ENCODE results near the gene MISP3.

The MISP3 gene

GRCh38 chr19:14054099-14054498 is 18.5 kb upstream of the MISP3 start:
- no peak for FAIRE-seq

GRCh38 chr19:14054721-14055120 is 17.9 kb upstream of the MISP3 start:
- FAIRE-seq, result no peak

- FAIRE-seq, result no peak
Measured at GRCh38 chr19:14055396-14055795, 17.2 kb upstream of the MISP3 start.

- FAIRE-seq, result no peak
Measured at GRCh38 chr19:14056069-14056666, 16.4 kb upstream of the MISP3 start.

DNA sequence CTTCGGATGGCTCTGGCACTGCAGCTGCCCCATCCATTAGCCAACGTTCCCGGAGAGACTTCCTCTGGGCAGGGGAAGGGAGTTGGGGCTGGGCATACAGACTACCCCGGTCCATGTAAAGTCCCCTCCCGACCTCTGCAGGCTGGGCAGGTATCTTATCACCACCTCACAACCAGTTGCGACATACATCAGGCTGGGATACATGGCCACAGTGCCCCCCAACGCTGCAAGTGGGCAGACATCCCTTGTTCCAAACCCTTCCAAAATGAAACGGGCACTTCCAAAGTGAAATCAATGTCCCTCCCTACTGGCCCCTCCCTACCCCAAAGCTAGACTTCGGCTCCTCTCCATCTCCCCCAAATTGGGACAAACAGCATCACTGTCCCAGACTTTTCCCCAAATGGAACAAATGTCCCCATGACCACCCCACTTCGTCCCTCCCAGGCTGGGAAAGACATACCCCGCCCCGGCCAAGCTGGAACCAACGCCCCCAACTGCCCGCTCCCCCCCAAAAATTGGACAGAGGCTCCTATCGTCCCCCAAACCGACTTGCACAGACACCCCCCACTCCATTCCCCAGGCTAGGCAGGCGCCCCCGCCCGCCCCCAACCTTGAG is 15.7 kb upstream of the MISP3 start:
- no peak for FAIRE-seq

GRCh38 chr19:14058182-14059092 is 14.1 kb upstream of the MISP3 start:
- no peak for FAIRE-seq

DNA sequence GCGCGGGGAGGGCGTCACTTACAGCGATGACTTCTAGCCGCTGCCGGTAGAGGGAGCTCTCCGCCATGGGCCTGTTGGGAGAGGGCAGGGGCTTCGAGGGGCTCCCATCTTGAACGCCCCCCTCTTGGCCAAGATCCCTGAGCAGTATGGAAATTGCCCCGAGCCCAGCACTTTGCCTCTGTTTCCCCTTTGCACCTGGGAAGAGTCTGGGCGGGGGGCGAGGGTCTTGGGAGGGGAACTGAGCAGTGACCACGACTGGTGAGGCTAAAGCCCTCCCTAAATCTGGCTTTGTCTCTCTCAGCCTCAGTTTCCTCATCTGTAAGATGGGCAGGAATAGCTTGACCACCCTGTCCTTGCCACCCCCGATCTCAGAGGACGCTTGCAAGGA is 13.5 kb upstream of the MISP3 start:
- FAIRE-seq, result no peak

DNA sequence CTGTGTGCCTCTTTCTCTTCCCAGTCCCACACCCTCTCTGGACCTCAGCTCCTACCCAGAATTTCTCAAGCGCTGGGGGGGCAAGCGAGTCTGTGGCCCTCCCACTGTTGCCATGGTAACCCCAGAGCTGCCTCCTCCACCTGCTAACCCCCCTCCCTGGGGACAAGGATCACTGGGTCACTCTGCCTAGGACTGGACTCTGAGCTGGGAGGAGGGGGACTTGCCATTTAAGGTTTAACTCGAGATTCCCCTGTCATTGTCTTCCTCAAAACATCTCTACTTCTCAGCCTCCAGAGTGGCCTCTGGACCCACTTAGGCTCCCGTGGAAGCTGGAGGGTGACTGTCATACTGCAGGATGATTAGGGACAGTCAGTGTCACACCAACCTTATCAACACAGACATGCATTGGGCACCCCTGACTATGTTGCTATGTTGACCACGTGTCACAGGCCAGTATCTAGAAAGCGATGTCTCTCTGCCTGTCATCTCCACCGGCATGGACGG is 12.9 kb upstream of the MISP3 start:
- FAIRE-seq, result no peak

DNA sequence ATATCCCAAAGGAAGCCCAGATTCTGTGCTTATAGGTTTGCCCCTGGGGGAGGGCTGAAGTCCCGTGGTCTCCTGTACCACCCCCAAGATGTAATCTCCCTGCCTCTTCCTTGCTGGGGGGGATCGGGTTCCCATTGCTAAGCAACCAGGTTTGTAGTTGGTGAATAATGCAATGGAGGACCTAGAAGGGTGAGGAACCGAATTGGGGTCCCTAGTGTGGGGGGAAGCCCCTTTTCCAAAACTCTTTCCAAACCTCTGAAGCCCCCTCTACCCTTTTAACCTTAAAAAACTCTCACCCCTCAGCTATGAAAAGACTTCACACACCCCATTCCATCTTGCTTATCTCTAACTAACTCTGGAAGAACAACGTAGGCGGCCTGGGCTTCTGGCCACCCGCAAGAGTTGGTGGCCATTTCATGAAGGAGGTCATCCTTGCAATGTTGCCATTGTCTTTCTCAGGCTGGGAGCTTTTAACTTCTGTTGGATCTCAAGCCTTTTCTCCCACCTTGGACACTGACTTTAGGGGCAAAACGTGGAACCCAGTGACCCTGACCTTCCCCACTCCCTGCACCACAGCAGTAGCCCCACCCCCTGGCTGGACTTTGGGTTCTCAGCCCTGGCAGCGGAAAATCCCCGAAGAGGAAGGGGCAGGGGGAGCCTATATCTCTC is 11.4 kb upstream of the MISP3 start:
- FAIRE-seq, result no peak

DNA sequence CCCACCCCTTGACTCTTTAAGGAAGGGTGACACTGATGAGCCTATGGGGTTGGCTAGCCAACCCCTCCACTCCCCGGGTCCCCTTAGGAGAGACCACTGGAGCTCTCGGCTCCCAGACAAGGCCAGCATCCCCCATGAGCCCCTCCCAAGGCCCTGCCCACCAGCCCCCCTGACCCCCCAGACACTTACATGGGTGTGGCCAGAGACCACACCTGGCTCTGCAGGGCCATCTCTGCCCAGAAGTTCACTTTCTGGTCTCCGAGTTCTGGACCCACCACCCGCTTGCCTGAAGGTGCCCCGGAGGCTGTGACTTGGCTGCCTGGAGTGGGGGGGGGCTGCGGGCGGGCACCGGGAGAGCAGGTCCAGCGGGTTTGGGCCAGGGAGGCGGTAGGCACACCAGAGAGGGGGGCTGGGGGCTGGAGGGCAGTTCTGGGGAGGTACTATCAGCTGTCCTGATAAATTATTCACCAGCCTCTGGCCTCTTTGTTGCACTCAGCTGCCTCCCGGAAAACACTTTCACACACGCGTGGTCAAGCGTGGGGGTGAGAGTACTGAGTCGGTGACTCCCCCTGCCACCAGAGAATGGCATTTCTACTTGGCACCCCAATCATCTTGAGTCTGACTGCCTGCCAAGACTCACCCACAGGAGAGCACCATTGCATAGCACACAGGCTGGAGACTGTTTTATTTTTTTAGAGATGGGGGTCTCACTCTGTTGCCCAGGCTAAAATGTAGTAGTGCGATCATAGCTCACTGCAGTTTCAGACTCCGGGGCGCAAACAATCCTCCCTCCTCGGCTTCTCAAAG is 10.6 kb upstream of the MISP3 start, which contains the start of gene PALM3:
Gene PALM3, minus strand, starts transcription at position 326 of the 807 bp plus-strand sequence. Its CDS starts 96 bp downstream, at position 230.
- no peak for FAIRE-seq

GRCh38 chr19:14062558-14062855 is 10.1 kb upstream of the MISP3 start:
- FAIRE-seq, result no peak

DNA sequence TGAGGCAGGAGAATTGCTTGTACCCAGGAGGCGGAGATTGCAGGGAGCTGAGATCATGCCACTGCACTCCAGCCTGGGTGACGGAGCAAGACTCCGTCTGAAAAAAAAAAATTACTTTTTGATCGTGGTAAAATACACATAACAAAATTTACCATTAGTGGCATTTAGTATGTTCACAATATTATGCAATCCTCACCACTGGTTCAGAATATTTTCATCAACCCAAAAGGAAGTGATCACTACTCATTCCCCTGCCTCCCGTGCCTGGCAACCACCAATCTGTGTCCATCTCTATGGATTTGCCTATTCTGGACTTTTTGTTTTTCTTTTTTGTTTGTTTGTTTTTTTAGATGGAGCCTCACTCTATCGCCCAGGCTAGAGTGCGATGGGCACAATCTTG is 9.5 kb upstream of the MISP3 start:
- FAIRE-seq, result no peak

GRCh38 chr19:14066134-14066533 is 6.5 kb upstream of the MISP3 start:
- no peak for FAIRE-seq

DNA sequence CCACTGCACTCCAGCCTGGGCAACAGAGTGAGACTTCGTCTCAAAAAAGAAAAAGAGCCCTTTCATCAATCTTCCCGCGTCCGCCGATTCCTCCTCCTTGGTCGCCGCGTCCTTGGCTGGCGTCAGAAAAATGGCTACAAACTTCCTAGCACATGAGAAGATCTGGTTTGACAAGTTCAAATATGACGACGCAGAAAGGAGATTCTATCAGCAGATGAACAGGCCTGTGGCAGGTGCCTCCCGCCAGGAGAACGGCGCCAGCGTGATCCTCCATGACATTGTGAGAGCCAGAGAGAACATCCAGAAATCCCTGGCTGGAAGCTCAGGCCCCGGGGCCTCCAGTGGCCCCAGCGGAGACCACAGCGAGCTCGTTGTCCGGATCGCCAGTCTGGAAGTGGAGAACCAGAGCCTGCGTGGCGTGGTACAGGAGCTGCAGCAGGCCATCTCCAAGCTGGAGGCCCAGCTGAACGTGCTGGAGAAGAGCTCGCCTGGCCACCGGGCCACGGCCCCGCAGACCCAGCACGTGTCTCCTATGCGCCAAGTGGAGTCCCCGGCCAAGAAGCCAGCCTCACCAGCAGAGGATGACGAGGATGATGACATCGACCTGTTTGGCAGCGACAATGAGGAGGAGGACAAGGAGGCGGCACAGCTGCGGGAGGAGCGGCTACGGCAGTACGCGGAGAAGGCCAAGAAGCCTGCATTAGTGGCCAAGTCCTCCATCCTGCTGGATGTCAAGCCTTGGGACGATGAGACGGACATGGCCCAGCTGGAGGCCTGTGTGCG is 2.1 kb upstream of the MISP3 start:
- no peak for FAIRE-seq

DNA sequence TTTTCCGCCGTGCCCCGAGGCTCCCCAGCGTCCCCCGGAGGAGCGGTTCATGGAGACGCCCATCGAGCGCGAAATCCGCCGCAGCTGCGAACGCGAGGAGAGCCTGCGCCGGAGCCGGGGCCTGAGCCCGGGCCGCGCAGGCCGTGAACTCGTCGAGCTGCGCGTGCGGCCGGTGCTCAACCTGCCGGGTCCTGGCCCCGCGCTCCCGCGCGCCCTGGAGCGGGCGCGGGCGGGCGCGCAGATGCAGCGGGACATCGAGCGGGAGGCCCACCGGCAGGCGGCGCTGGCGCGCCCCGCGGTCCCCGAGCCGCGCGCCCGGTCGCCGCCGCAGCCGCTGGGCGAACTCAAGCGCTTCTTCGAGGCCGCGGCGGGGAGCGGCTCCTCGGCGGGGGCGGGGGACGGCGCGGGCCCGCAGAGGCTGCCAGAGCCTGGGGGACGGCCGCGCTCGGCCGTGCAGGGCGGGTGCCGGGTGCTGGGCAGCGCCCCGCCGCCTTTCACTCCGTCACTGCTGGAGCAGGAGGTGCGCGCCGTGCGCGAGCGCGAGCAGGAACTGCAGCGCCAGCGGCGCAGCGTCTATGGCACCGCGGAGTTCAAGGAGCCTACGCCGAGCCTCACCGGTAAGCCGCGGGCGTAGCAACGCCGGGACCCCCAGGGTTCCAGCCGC is 807 bp downstream of the MISP3 start:
- no peak for FAIRE-seq

DNA sequence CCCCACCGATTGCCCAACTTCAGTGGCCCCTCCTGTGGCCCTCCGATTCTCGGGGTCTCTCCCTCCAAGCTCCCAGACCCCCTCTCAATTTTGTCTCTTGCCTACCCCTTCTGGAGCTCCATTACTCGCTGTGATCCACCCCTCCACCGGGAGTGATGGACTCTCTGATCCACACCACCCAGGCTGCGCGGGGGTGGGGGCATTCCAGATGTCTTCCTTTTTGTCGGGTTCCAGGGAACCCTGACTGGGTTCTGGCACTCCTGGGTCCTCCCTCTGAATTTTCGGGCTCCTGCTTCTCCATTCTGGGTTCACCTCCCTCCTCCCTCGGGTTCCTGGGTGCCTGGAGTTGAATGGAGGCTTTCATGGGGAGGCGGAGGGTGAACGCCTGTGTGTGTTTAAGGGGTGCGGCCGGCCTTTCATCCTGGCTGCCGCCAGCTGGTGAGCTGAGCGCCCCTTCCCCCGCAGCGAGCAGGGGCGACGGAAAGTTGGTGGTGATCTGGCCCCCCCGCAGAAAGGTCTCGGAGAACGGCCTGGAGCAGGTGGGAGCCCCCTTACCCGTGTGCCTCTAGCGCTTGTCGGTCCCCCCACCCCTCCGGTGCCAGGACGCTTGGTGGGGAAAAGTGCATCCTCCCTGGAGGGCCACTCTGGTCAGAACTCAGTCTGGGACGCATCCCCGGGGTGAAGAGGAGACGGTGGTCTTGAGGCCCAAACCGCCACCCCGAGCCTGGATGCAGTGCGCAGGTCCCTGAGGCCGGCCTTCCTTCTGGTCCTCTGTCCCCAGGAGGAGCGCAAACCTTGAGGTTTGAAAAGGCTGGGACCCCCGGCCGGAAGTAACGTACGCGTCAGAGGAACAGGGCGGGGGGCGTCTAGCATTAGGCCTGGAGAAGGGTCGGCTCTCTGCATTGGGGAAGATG is 1.6 kb downstream of the MISP3 start:
- no peak for FAIRE-seq

DNA sequence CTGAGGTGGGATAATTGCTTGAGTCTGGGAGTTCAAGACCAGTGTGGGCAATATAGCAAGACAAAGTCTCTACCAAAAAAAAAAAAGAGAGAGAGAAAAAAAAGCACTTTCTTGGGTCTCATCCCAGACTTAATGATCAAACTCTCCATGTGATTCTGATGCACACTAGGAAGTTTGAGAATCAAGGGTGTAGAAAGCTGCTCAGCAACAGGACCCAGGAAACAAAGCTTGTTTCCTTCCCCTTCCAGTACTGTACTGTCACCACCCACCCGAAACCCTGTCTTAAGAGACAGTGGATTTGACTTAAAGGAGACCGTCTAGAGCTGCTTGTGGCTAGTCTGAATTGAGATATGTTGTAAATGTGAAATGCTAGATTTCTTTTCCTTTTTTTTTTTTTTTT is 5.8 kb downstream of the MISP3 start:
- no peak for FAIRE-seq

GRCh38 chr19:14080887-14081796 is 8.6 kb downstream of the MISP3 start:
- FAIRE-seq, result peak; percentile 97
